ENCODE measurements around the gene PPP1R13B. TPM values are rescaled to one million over a fixed set of nuclear protein-coding genes. Genes with fewer than 3 reads are reported as not detected.

The PPP1R13B gene
- total and polyA plus RNA-seq, 7 experiments from 2014 or later = 3.3 to 26.8 (median 16.9) TPM

DNA sequence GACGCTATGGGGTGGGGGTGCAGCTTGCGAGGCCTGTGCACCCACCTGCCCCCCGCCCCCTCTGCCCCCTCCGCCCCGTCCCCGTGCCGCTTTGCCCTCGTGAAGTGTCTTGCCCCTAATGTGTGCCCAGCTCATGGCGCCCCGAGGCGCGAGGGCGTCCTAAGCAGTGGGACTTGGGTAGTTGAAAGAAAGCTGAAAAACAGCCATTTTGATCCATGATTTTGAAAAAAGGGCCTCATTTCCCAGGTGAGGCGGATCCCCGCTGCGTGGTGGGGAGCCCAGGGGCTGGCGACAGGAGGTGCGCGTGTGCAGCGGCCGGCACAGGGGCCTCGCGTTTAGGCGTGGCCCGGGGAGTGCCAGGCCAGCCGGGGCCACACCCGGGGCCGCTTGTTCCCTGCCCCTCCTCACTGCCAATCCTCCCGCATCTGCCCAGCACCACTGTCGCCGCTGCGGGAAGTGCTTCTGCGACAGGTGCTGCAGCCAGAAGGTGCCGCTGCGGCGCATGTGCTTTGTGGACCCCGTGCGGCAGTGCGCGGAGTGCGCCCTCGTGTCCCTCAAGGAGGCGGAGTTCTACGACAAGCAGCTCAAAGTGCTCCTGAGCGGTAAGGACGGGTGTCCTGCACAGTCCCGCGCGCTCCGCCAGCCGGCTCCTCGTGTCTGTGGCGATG lies 119.9 kb downstream of the PPP1R13B start:
- no peaks in the 10 kb centered on the region for H3K27me3 ChIP-seq (ENCODE audit: control insufficient read depth in 2 of 2, insufficient read depth in 2 of 2, low read length in 2 of 2)
- H3K4me3 ChIP-seq (ENCODE audit: low read length) = no peak overlapping the region
- no peaks in the 10 kb centered on the region for H3K9me3 ChIP-seq (ENCODE audit: control insufficient read depth in 2 of 3, low read length in 3 of 3)
- Mint-ChIP-seq H3K36me3 (peaks cover 0 to 10% (median 4%) of the 10 kb centered on the region in 5 donors), H3K9me3 (no peaks in the 10 kb centered on the region), H3K27me3 (no peaks in the 10 kb centered on the region), H3K27ac (no peak overlapping the region), H3K4me3 (no peak overlapping the region), H3K4me1 (peaks cover 0 to 7% (median 0%) of the 10 kb centered on the region in 7 donors)
- no peak for DNase-seq
- ChIA-PET POLR2A (no interaction called here), CTCF (no interaction called here)
- no peaks in the 10 kb centered on the region for H3K4me1 ChIP-seq (ENCODE audit: control insufficient read depth in 2 of 2, insufficient read depth in 2 of 2, low read length in 2 of 2)
- intact Hi-C loops (cut with micrococcal nuclease) = no loop called here
- no peak overlapping the region for H3K27ac ChIP-seq (ENCODE audit: low read depth, low read length)
- peaks cover 0 to 45% (median 0%) of the 10 kb centered on the region in 3 experiments for H3K36me3 ChIP-seq (ENCODE audit: control insufficient read depth in 2 of 3, insufficient read depth in 3 of 3, low read length in 3 of 3)
- ATAC-seq = no peak

DNA sequence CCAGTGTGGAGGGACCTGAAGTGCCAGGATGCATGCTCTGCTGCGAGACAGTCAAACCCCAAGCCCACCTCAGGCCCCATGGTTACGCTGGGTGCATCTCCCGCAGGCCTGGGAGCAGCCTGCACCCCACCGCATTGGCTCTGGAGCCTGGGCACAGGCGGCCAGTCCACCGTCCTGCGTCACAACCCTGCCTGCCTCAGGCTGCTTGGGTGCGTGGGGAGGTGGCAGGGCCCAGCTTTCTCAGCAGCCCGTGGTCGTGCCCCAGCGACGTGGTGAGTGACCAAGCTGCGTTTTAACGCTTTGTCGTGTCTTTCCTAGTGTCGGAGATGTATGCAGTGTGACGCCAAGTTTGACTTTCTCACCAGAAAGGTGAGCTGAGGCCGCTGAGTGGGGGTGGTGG lies 120.9 kb downstream of the PPP1R13B start:
- H3K27ac Mint-ChIP-seq = no peak overlapping the region

DNA sequence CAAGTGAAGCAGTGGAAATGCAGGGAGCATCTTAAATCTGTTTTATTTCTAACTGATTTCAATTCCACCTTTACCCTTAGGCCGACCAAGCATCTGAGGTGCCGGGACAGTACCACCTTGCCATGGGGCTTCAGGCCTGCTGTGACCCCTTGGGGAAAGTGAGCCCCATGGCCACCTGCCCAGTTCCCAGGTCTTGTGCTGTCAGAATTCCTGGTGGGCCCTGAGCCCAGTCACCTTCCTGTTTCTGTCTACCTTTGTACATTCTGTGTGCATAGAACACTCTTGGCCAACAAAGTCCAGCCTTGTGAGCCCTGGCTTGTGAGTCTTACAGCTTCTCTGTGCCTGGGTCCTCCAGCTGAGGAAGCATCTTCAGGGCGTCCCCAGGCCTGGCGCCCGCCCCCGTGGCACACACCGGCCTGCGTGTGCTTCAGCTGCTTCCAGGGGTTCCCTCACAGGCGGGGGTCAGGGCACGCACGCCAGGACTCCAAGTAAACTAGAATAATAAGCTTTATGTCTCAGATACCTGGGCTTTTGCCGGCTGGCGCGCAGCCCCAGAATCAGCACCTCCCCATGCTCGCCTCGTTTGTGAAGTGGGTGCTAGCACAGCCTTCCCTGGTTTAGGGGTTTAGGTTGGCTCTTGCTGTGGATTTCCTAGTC lies 121.5 kb downstream of the PPP1R13B start:
- DNase-seq = no peak
- Mint-ChIP-seq H3K36me3 (peaks cover 0 to 10% (median 4%) of the 10 kb centered on the region in 5 donors), H3K27me3 (no peaks in the 10 kb centered on the region), H3K27ac (no peak overlapping the region), H3K4me3 (no peak overlapping the region), H3K9me3 (no peaks in the 10 kb centered on the region), H3K4me1 (peaks cover 0 to 16% (median 0%) of the 10 kb centered on the region in 7 donors)
- H3K36me3 ChIP-seq (ENCODE audit: control insufficient read depth in 2 of 3, insufficient read depth in 3 of 3, low read length in 3 of 3) = peaks cover 0 to 37% (median 0%) of the 10 kb centered on the region in 3 experiments
- no peaks in the 10 kb centered on the region for H3K27me3 ChIP-seq (ENCODE audit: control insufficient read depth in 2 of 2, insufficient read depth in 2 of 2, low read length in 2 of 2)
- H3K9me3 ChIP-seq (ENCODE audit: control insufficient read depth in 2 of 3, low read length in 3 of 3) = no peaks in the 10 kb centered on the region
- ChIA-PET CTCF (no interaction called here), POLR2A (no interaction called here)
- no peak overlapping the region for H3K27ac ChIP-seq (ENCODE audit: low read depth, low read length)
- H3K4me3 ChIP-seq (ENCODE audit: low read length) = no peak overlapping the region
- ATAC-seq = no peak
- no peaks in the 10 kb centered on the region for H3K4me1 ChIP-seq (ENCODE audit: control insufficient read depth in 2 of 2, insufficient read depth in 2 of 2, low read length in 2 of 2)
- intact Hi-C loops (cut with micrococcal nuclease) = no loop called here

More for the DNA sequence above, 120.9 kb downstream of the PPP1R13B start:
- Mint-ChIP-seq H3K4me1 (peaks cover 0 to 11% (median 0%) of the 10 kb centered on the region in 7 donors), H3K36me3 (peaks cover 0 to 10% (median 4%) of the 10 kb centered on the region in 5 donors), H3K27me3 (no peaks in the 10 kb centered on the region), H3K4me3 (no peak overlapping the region), H3K9me3 (no peaks in the 10 kb centered on the region)
- H3K4me1 ChIP-seq (ENCODE audit: control insufficient read depth in 2 of 2, insufficient read depth in 2 of 2, low read length in 2 of 2) = no peaks in the 10 kb centered on the region
- CTCF ChIA-PET = no interaction called here
- POLR2A ChIA-PET = no interaction called here
- intact Hi-C loops (cut with micrococcal nuclease) = no loop called here
- no peaks in the 10 kb centered on the region for H3K27me3 ChIP-seq (ENCODE audit: control insufficient read depth in 2 of 2, insufficient read depth in 2 of 2, low read length in 2 of 2)
- peaks cover 0 to 37% (median 0%) of the 10 kb centered on the region in 3 experiments for H3K36me3 ChIP-seq (ENCODE audit: control insufficient read depth in 2 of 3, insufficient read depth in 3 of 3, low read length in 3 of 3)
- DNase-seq = no peak
- no peak overlapping the region for H3K27ac ChIP-seq (ENCODE audit: low read depth, low read length)
- ATAC-seq = no peak
- H3K4me3 ChIP-seq (ENCODE audit: low read length) = no peak overlapping the region
- H3K9me3 ChIP-seq (ENCODE audit: control insufficient read depth in 2 of 3, low read length in 3 of 3) = no peaks in the 10 kb centered on the region

DNA sequence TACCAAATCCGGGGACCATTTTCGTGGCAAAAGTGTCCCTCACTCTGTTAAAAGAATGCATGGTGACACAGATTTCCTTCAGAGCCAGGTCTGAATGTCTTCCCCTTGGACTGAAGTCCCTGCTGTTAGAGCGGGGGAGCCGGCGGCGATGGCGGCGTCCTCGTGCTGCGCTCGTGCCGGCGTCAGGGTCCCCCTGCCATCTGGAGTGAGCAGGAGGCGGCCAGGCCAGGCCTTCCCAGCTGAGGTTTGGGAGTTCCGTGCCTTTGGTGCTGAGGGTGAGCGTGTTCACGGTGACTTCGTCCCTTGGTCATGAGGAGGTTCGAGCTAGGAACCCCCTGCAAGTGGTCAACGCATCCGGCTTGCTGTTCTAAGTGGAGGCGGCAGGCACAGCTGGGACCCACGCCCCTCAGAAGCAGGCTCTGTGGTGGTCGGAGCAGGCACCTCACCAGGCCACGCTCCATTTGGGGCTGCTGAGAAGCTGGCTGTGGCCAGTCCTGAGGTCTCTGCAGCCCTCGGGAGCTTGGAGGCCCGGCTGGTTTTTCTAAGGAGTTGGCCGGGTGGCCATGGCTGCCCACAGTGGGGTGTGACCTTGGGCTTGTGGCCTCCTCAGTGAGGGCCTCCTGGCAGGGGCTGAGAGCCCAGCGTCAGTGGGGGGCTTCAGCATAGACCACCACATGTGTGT lies 122.2 kb downstream of the PPP1R13B start:
- no peaks in the 10 kb centered on the region for H3K27me3 ChIP-seq (ENCODE audit: control insufficient read depth in 2 of 2, insufficient read depth in 2 of 2, low read length in 2 of 2)
- H3K4me1 ChIP-seq (ENCODE audit: control insufficient read depth in 2 of 2, insufficient read depth in 2 of 2, low read length in 2 of 2) = no peaks in the 10 kb centered on the region
- peaks cover under 1 to 19% (median 4%) of the 10 kb centered on the region in 7 donors for H3K4me1 Mint-ChIP-seq
- H3K27ac ChIP-seq (ENCODE audit: low read depth, low read length) = no peak overlapping the region
- DNase-seq = no peak
- H3K4me3 ChIP-seq (ENCODE audit: low read length) = no peak overlapping the region
- ATAC-seq = no peak
- no peaks in the 10 kb centered on the region for H3K9me3 ChIP-seq (ENCODE audit: control insufficient read depth in 2 of 3, low read length in 3 of 3)
- peaks cover 0 to 10% (median 4%) of the 10 kb centered on the region in 5 donors for H3K36me3 Mint-ChIP-seq
- CTCF ChIA-PET = no interaction called here
- intact Hi-C loops (cut with micrococcal nuclease) = no loop called here
- no peak overlapping the region for H3K4me3 Mint-ChIP-seq
- H3K9me3 Mint-ChIP-seq = no peaks in the 10 kb centered on the region
- no peak overlapping the region for H3K27ac Mint-ChIP-seq
- H3K27me3 Mint-ChIP-seq = no peaks in the 10 kb centered on the region
- POLR2A ChIA-PET = no interaction called here
- peaks cover 0 to 37% (median 0%) of the 10 kb centered on the region in 3 experiments for H3K36me3 ChIP-seq (ENCODE audit: control insufficient read depth in 2 of 3, insufficient read depth in 3 of 3, low read length in 3 of 3)

DNA sequence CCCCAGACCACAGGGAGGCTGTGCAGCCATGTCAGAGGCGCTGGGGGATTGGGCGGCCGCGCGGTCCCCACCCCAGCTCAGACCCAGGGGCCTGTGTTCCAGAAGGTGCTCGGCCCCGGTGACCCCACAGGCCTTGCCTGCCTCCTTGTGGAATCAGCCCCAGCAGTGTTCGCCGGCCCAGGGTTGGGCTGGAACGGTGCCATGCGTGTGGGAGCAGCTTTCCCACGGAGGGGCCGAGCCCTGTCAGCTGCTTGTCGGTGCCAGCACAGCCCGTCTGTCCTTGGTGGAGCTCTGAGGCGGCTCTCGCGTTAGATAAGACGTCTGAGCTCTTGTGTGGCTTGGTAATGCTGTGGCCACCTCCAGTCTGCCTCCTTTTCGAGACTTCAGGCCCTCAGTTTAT lies 123.3 kb downstream of the PPP1R13B start:
- Histone ChIP-seq H3K4me1 (ENCODE audit: control insufficient read depth in 2 of 2, insufficient read depth in 2 of 2, low read length in 2 of 2) (peaks cover 0 to 4% of the 10 kb centered on the region in 2 donors), H3K9me3 (ENCODE audit: control insufficient read depth in 2 of 3, low read length in 3 of 3) (no peaks in the 10 kb centered on the region), H3K27me3 (ENCODE audit: control insufficient read depth in 2 of 2, insufficient read depth in 2 of 2, low read length in 2 of 2) (no peaks in the 10 kb centered on the region), H3K27ac (ENCODE audit: low read depth, low read length) (no peak overlapping the region), H3K36me3 (ENCODE audit: control insufficient read depth in 2 of 3, insufficient read depth in 3 of 3, low read length in 3 of 3) (peaks cover 0 to 30% (median 0%) of the 10 kb centered on the region in 3 experiments), H3K4me3 (ENCODE audit: low read length) (no peak overlapping the region)
- ChIA-PET POLR2A (no interaction called here), CTCF (no interaction called here)
- Mint-ChIP-seq H3K36me3 (peaks cover 0 to 4% (median 0%) of the 10 kb centered on the region in 5 donors), H3K4me1 (peaks cover 10 to 22% (median 15%) of the 10 kb centered on the region in 7 donors), H3K9me3 (no peaks in the 10 kb centered on the region), H3K4me3 (no peak overlapping the region), H3K27me3 (no peaks in the 10 kb centered on the region), H3K27ac (no peak overlapping the region)
- intact Hi-C loops (cut with micrococcal nuclease) = no loop called here
- ATAC-seq (no peak), DNase-seq (no peak)

DNA sequence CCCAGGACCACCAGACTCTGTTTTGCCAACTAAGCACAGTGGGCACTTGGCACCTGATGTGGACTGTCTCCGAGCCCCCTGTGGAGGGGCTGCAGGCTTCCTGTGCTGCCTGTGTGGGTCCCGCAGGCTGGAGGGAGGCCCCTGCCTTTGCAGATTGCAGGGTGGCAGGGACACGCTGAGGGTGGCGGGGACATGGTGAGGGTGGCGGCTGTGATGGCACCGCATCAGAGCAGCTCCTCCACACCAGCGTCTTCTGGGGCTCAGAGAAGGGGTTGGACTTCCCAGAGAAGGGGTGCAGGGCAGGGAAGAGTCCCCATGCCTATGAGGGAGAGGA lies 123.7 kb downstream of the PPP1R13B start:
- POLR2A ChIA-PET = no interaction called here

More for the DNA sequence above, 123.7 kb downstream of the PPP1R13B start:
- Mint-ChIP-seq H3K27ac (no peak overlapping the region), H3K9me3 (no peaks in the 10 kb centered on the region), H3K27me3 (no peaks in the 10 kb centered on the region), H3K4me3 (no peak overlapping the region), H3K36me3 (peaks cover 0 to 2% (median 0%) of the 10 kb centered on the region in 5 donors), H3K4me1 (peaks cover 10 to 26% (median 17%) of the 10 kb centered on the region in 7 donors)
- CTCF ChIA-PET = no interaction called here
- Histone ChIP-seq H3K9me3 (ENCODE audit: control insufficient read depth in 2 of 3, low read length in 3 of 3) (no peaks in the 10 kb centered on the region), H3K4me1 (ENCODE audit: control insufficient read depth in 2 of 2, insufficient read depth in 2 of 2, low read length in 2 of 2) (peaks cover 0 to 4% of the 10 kb centered on the region in 2 donors), H3K36me3 (ENCODE audit: control insufficient read depth in 2 of 3, insufficient read depth in 3 of 3, low read length in 3 of 3) (peaks cover 0 to 26% (median 0%) of the 10 kb centered on the region in 3 experiments), H3K4me3 (ENCODE audit: low read length) (no peak overlapping the region), H3K27me3 (ENCODE audit: control insufficient read depth in 2 of 2, insufficient read depth in 2 of 2, low read length in 2 of 2) (no peaks in the 10 kb centered on the region), H3K27ac (ENCODE audit: low read depth, low read length) (no peak overlapping the region)
- no peak for ATAC-seq
- intact Hi-C loops (cut with micrococcal nuclease) = no loop called here
- no peak for DNase-seq

All from naive thymus-derived CD4-positive, alpha-beta T cell (primary cell).